Ovary (tissue), 3 donors: ENCODE measurements around the gene ZNF41.

Source experiments
- POLR2A ChIP-seq: fragments of 450-650 bp; IDR thresholded peaks from one replicate; pipeline ENCODE4 v1.6.1; 2017; ENCODE audit warnings: antibody characterized with exemption, mild to moderate bottlenecking, moderate library complexity
- TF ChIP-seq, protein P1 (sequence below), 3 donors: fragments of 450-650 bp in 2 of 3; fragments of 200-600 bp in 1 of 3; IDR thresholded peaks; one replicate each; pipeline versions ENCODE4 v1.5.1 to v1.8.0; 2016 to 2022; ENCODE audit warnings: antibody characterized with exemption in 3 of 3, mild to moderate bottlenecking in 1 of 3
- donor health status: DM: no; HTN: no; CAD: no.

- TF ChIP-seq, protein P1, sequence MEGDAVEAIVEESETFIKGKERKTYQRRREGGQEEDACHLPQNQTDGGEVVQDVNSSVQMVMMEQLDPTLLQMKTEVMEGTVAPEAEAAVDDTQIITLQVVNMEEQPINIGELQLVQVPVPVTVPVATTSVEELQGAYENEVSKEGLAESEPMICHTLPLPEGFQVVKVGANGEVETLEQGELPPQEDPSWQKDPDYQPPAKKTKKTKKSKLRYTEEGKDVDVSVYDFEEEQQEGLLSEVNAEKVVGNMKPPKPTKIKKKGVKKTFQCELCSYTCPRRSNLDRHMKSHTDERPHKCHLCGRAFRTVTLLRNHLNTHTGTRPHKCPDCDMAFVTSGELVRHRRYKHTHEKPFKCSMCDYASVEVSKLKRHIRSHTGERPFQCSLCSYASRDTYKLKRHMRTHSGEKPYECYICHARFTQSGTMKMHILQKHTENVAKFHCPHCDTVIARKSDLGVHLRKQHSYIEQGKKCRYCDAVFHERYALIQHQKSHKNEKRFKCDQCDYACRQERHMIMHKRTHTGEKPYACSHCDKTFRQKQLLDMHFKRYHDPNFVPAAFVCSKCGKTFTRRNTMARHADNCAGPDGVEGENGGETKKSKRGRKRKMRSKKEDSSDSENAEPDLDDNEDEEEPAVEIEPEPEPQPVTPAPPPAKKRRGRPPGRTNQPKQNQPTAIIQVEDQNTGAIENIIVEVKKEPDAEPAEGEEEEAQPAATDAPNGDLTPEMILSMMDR (IDR thresholded peaks at IDR 0.05): no peak
- no peak for TF ChIP-seq POLR2A
These were observed 19.5 kb upstream of the ZNF41 start for GRCh38 chrX:47502316-47503125.
